Upper lobe of left lung (tissue), 4 donors: ENCODE measurements around the gene OPA3.

Source experiments
- CTCF ChIP-seq, 6 experiments: fragments of 450-650 bp in 4 of 6; fragments of 200-600 bp in 2 of 6; sonication (generic) in 2 of 6; IDR thresholded peaks; one replicate each; pipeline ENCODE4 v1.5.1; 2016 to 2019; ENCODE audit warnings: antibody characterized with exemption in 6 of 6
- POLR2AphosphoS5 ChIP-seq, 2 donors: sonication (generic); formaldehyde crosslinking; IDR thresholded peaks; one replicate each; pipeline ENCODE4 v1.5.1; 2017; ENCODE audit warnings: antibody characterized with exemption in 2 of 2

- TF ChIP-seq CTCF (IDR thresholded peaks at IDR 0.05) (no peak), POLR2AphosphoS5 (IDR thresholded peaks at IDR 0.05) (no peak)
These were observed 37.3 kb downstream of the OPA3 start for GRCh38 chr19:45547211-45547770.
